Measurements from ENCODE around the gene POLR3A.

The POLR3A gene

GRCh38 chr10:77940627-77941026 is 88.7 kb downstream of the POLR3A start:
- no peak for DNase-seq

- DNase-seq, result no peak
Observed at GRCh38 chr10:77940225-77940624, 89.1 kb downstream of the POLR3A start.

- DNase-seq, result no peak
Observed at GRCh38 chr10:77939561-77940001, 89.7 kb downstream of the POLR3A start.

- no peak for DNase-seq
Observed at GRCh38 chr10:77936697-77937567, 92.4 kb downstream of the POLR3A start.

- DNase-seq, result no peak
Observed at GRCh38 chr10:77932016-77932715, 97.1 kb downstream of the POLR3A start.

- no peak for DNase-seq
Observed at GRCh38 chr10:77927402-77928246, 101.7 kb downstream of the POLR3A start.

- DNase-seq, result peak; percentile 24
Observed at GRCh38 chr10:77926566-77927401, 102.5 kb downstream of the POLR3A start, which contains the start of gene DLG5. TSS of gene DLG5 (minus strand) at chr10:77926755. CDS start at chr10:77926520, 235 bp downstream.

- DNase-seq, result peak; percentile 5
Observed at GRCh38 chr10:77925795-77926565, 103.3 kb downstream of the POLR3A start.

- DNase-seq, result no peak
Observed at GRCh38 chr10:77925410-77925794, 103.9 kb downstream of the POLR3A start.

GRCh38 chr10:77922566-77923179 is 106.6 kb downstream of the POLR3A start:
- no peak for DNase-seq

GRCh38 chr10:77922055-77922454 is 107.3 kb downstream of the POLR3A start:
- no peak for DNase-seq

- no peak for DNase-seq
Observed at GRCh38 chr10:77921395-77921794, 107.9 kb downstream of the POLR3A start.

- no peak for DNase-seq
Observed at GRCh38 chr10:77920495-77920894, 108.8 kb downstream of the POLR3A start.

GRCh38 chr10:77919713-77920108 is 109.6 kb downstream of the POLR3A start:
- DNase-seq, result no peak
